GM18907 (cell line): ENCODE measurements around the gene EXOSC9.
"Not testable (repeated sequence)": the region's sequence is repeated elsewhere in the genome, so short reads cannot be mapped to it uniquely, and the experiment has no call there.

ENCODE experiments used
- ATAC-seq: cut with Tn5 transposase; IDR thresholded peaks from one replicate; pipeline ENCODE4 v1.9.1; 2021; ENCODE audit warnings: mild to moderate bottlenecking, moderate library complexity; ENCODE audit not compliant: unreplicated experiment

Gene EXOSC9, protein sequence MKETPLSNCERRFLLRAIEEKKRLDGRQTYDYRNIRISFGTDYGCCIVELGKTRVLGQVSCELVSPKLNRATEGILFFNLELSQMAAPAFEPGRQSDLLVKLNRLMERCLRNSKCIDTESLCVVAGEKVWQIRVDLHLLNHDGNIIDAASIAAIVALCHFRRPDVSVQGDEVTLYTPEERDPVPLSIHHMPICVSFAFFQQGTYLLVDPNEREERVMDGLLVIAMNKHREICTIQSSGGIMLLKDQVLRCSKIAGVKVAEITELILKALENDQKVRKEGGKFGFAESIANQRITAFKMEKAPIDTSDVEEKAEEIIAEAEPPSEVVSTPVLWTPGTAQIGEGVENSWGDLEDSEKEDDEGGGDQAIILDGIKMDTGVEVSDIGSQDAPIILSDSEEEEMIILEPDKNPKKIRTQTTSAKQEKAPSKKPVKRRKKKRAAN

DNA sequence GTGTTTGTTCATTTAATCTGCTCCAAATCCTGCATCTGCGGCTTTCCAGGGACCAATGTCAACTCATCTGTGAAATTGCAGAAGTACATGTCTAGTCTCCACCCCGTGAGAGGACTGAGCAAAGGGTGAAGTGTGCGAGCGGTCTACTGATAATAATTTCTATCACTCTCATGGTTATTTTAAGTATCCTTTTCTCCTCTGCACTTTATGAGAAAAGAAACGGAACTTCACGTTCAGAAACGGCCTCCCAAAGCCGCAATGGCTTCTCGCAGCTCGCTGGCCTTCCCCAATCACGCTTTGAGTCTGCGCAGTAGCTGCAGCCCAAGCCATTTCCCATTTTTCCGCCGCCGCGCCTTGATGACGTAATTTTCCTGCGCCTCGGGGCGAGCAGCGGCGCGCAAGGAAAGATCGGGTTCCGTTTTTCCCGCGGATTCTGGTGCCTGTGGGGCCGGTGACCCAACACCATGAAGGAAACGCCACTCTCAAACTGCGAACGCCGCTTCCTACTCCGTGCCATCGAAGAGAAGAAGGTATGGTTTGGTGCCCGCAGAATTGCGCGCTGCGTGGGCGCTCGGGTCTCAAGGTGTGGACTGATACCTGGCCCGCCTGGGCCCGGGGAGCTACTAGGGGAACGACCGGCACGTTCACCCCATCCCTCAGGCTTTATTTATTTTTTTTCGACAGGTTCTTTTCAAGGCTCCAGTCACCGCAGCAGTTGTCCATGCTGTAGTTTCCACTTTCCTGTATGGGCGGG is at the start of gene EXOSC9:
EXOSC9 (plus strand) TSS at position 363 of the 754 bp plus-strand sequence; CDS start at position 465, 102 bp downstream.
- ATAC-seq = peak; percentile 85

GRCh38 chr4:121752142-121752541 is 49.0 kb upstream of the EXOSC9 start:
- not testable (repeated sequence) for ATAC-seq

- ATAC-seq = no peak
These were observed 42.1 kb upstream of the EXOSC9 start for GRCh38 chr4:121758925-121759568.

DNA sequence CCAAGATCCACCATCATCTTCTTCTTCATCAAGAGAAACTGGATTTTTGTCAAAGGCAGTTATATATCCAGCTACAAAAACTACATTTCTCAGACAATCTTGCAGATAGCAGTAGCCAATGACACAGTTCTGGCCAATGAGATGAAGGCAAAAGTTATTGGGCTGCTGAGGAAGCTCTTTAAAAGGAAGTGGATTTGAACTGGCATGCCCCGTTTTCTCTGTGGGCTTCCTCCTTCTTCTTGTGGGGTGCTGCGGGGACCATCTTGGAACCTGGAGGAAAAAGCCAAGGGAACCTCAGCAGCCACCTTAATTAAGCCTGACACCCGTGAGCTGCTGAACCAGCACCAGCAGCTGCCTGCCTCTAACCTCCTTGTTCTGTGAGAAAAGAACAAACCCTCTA is 40.9 kb upstream of the EXOSC9 start:
- ATAC-seq = no peak

GRCh38 chr4:121764303-121764701 is 36.8 kb upstream of the EXOSC9 start:
- ATAC-seq = no peak

GRCh38 chr4:121764702-121765367 is 36.3 kb upstream of the EXOSC9 start, which contains the start of gene SMIM43:
Gene SMIM43 (minus strand): TSS chr4:121765164. CDS start chr4:121765105, 59 bp downstream.
- no peak for ATAC-seq

- no peak for ATAC-seq
These were observed 35.8 kb upstream of the EXOSC9 start for GRCh38 chr4:121765368-121765705.

DNA sequence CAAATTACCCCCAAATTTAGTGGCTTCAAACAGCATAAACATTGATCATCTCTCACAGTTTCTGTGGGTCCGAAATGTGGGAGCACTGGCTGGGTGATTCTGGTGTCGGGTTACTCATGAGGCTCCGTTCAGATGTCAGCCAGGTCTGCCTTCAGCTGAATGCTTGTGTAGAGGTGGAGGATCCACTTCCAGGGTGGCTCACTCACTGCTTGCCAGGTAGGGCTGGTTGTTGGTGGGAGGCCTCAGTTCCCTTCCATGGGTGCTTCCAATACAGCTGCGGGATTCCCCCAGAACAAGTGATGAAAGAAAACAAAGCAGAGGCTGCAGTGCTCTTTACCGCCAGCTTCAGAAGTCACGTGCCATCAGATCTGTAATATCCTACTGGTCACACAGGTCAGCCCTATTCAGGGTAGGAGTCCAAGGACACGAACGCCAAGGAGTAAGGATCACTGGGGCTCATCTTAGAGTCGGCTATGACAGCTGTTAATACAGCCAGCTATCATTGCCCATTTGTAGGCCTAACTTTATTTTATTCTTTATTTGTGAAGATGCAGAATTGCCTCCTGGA is 35.1 kb upstream of the EXOSC9 start:
- ATAC-seq = no peak

DNA sequence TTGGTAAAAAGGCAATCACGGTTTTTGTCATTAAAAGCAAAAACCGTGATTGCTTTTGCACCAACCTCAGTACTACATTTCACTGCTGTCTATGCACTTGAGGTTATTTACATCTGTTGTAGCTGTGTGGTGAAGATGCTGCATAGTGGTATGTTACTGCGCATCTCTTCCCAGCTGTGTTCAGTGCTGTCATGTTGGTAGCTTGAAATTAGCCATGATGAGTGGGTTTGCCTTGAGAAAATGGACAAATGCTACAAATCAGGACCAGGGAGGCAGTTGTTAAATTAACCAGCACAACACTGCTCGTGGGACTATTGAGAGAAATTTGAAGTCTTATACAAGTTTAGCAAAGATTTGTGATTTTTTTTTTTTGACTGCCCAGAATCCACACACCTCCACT is 34.0 kb upstream of the EXOSC9 start:
- ATAC-seq = no peak

- no peak for ATAC-seq
These were observed 31.8 kb upstream of the EXOSC9 start for GRCh38 chr4:121769341-121769740.

DNA sequence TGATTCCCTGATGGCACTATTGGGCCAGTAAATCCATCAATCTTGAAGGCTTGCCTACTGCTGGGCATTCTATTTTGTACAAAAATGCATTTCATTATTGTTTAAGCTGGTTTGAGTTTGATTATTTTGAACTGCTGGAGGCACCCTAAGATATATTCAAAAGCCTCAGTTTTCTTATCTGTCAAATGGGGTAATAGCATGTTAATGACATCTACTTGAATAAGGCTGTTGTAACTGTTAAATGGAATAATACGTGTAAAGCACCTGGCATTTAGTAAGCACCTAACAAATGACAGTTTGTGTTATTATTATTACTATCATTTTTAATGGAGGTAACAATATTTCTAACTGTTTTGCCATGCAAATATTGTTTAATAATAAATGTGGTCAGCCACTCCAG is 29.3 kb upstream of the EXOSC9 start:
- no peak for ATAC-seq

GRCh38 chr4:121773883-121774282 is 27.2 kb upstream of the EXOSC9 start:
- no peak for ATAC-seq

- no peak for ATAC-seq
These were observed 24.3 kb upstream of the EXOSC9 start for GRCh38 chr4:121776610-121777401.

DNA sequence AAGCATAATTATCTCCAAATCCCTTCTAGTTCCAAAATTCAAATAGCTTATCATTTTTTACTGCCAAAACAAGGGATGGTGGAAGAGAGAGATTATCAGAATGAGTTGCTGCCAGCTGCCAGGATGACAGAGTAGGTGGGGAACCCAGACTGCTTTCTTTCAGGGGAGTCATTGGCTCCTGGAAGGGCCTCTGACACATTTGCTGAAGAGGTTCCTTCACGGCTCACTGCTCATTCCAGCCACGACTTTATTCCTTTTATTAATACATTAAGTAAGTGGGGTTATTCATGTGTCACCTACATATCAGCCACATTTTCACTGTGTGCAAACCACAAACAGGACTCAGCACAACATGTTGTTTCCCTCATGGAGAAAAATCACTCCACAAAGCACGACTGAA is 23.5 kb upstream of the EXOSC9 start:
- peak; percentile 73 for ATAC-seq

DNA sequence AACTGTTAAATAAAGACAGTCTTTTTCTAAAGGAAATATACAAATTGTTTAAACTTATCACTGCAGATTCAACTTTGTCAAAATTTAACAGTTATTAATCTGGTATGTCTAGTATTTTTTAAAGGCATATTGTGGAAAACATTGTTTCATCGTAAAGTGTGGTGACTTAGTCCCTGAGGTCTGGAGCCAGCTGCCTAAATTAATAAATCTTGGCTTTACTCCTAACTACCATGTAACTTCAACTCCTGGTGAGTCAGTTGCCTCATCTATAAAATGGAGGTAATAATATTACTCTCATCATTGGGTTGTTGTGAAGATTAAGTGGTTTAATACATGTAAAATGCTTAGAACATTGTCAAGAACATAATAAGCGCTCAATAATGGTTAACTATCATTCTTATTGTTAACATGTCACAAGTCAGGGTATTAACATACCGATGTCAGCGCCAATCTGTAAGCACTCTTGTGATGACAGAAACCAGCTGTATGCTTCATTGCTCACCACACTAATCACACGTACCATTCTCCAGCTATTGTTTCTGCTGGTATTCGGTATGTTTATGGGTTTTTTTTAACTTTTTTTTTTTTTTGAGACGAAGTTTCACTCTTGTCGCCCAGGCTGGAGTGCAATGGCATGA is 22.0 kb upstream of the EXOSC9 start:
- ATAC-seq = no peak

- no peak for ATAC-seq
These were observed 17.9 kb upstream of the EXOSC9 start for GRCh38 chr4:121783210-121783609.

DNA sequence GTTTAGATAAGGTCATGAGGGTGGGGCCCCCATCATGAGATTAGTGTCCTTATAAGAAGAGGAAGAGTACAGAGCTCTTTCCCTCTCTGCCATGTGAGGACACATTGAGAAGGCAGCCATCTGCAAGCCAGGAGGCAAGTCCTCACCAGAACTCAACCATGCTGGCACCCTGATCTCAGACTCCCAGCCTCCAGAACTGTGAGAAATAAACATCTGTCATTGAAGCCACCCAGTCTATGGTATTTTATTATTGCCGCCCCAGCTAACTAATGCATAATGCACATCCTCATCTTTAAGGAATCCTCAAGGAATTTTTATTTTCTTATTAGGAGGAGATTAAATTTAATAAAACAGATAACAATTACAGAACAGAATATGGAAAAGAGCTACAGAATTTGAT is 16.7 kb upstream of the EXOSC9 start:
- ATAC-seq = no peak

GRCh38 chr4:121784975-121785374 is 16.1 kb upstream of the EXOSC9 start:
- ATAC-seq = no peak

- no peak for ATAC-seq
These were observed 15.6 kb upstream of the EXOSC9 start for GRCh38 chr4:121785479-121785878.
